ENCODE measurements around the gene RXYLT1.
"Not testable (repeated sequence)": the region's sequence is repeated elsewhere in the genome, so short reads cannot be mapped to it uniquely, and the experiment has no call there.

The RXYLT1 gene, protein sequence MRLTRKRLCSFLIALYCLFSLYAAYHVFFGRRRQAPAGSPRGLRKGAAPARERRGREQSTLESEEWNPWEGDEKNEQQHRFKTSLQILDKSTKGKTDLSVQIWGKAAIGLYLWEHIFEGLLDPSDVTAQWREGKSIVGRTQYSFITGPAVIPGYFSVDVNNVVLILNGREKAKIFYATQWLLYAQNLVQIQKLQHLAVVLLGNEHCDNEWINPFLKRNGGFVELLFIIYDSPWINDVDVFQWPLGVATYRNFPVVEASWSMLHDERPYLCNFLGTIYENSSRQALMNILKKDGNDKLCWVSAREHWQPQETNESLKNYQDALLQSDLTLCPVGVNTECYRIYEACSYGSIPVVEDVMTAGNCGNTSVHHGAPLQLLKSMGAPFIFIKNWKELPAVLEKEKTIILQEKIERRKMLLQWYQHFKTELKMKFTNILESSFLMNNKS

DNA sequence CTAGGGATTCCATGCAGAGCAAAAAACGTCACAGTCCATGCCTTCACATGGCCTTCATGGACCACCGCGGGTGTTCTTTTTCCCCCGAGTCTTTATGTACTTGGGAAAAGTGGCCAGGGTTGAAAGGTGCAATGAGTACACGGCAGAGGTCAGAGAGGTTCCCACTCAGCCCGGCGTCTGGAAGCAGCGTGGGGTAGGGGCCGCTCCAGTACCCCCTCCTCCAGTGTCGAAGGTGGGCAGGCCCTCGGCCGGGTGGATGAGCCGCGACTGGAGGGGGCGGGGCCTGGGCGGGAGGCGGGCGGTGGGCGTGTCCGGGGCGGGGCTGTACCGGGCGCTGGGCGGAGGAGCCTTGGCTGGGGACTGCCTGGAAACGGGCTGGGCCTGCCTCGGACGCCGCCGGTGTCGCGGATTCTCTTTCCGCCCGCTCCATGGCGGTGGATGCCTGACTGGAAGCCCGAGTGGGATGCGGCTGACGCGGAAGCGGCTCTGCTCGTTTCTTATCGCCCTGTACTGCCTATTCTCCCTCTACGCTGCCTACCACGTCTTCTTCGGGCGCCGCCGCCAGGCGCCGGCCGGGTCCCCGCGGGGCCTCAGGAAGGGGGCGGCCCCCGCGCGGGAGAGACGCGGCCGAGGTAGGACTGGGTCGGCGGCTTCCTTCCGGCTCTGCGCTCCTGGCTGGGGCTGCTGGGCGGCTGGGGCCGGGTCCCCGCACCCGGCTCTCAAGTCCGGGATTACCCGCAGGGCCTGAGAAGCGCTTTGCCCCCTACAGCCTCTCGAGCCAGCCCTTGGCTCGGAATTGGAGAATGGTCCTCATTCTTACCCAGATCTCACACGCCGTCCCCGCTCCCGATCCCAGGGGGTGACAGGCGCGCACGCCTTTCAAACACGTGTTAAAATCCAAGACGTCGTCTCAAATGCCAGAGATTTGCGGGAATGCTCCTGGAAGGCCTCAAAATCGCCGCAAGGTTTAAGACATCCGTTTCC is at the start of gene RXYLT1:
Gene RXYLT1 (plus strand): TSS at position 412 of the 984 bp plus-strand sequence. CDS start 52 bp downstream, at position 464.
- TF ChIP-seq, protein P1, sequence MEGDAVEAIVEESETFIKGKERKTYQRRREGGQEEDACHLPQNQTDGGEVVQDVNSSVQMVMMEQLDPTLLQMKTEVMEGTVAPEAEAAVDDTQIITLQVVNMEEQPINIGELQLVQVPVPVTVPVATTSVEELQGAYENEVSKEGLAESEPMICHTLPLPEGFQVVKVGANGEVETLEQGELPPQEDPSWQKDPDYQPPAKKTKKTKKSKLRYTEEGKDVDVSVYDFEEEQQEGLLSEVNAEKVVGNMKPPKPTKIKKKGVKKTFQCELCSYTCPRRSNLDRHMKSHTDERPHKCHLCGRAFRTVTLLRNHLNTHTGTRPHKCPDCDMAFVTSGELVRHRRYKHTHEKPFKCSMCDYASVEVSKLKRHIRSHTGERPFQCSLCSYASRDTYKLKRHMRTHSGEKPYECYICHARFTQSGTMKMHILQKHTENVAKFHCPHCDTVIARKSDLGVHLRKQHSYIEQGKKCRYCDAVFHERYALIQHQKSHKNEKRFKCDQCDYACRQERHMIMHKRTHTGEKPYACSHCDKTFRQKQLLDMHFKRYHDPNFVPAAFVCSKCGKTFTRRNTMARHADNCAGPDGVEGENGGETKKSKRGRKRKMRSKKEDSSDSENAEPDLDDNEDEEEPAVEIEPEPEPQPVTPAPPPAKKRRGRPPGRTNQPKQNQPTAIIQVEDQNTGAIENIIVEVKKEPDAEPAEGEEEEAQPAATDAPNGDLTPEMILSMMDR (IDR thresholded peaks at IDR 0.05; ENCODE audit: insufficient read depth, low read depth, low read length, missing control alignments): no peak
- H3K4me3 ChIP-seq (ENCODE audit: low read length): peak within 1 kb of the TSS; percentile 92
- peak; percentile 82 for DNase-seq (ENCODE audit: low read depth)

DNA sequence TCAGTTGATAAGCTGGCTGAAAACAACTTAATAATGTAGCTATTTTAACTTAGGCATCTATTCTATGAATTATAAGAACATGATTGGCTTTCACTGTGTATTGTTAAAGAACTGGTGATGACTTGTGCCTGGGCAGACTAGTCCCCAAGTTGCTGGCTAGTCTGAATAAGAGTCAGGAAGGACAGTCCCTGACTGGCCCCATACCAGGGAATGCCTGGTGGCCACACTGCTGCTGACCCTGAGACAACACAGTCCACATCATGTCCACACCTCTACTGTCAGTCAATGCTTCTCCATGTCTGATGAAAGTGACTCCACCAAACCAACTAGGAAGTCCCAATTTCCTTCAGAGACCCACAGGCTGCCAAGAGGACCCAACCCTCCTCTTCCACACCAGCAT is 46.9 kb upstream of the RXYLT1 start:
- DNase-seq (ENCODE audit: low read depth); H3K4me3 ChIP-seq (ENCODE audit: low read length): not testable (repeated sequence)

DNA sequence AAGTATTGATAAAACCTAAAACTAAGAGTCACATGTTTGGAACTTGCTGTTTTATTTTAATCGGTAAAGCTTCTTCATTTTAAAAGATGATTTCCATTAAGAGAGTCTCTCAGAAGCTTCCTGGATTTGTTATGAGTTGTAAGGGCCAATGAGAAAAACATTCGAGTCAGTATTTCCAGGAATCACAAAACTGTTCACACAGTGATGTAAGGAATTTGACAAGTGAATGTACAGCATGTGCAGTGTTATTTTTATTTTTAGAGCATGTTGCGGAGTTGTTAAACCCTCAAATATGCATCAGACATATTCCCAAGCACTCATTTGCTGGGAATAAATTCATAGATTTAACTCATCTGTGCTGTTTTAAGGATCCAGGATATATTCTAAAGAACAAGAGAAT is 46.1 kb upstream of the RXYLT1 start:
- not testable (repeated sequence) for H3K4me3 ChIP-seq (ENCODE audit: low read length); DNase-seq (ENCODE audit: low read depth)

DNA sequence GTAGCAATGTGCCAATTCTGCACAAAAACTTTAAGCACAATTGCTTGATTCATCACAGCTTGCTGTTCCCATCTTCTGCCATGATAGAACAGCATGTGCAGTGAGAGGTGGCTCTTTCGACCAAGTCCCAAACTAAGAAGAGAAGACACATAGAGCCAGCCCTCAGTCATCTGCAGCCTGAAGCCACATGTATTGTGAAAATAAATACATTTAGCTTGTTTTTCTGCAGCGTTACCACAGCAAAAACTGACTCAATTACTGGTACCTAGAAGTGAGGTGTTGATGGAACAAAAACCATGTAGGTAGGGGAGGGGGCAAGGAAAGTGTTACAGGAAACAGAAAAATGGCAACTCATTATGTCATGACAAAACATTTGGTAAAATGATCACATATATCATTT is 39.2 kb upstream of the RXYLT1 start:
- not testable (repeated sequence) for H3K4me3 ChIP-seq (ENCODE audit: low read length)

DNA sequence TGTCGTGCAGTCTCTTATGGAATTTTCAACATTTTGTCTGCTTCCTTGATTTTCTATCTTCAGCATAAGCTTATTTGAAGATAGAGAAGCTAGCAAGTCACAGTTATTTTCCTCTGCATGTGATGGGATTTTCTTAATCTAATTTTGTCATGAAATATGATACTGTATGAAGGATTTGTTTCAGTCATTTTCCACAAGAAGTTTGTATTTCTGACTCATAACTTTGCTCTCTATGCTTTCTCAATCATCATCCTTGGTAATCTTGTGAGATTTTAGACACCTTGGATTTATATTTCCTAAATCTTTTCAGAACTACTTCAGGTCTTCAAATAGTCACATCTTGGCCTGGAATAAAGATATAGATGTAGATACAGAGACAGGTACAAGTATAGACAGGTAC is 38.3 kb upstream of the RXYLT1 start:
- DNase-seq (ENCODE audit: low read depth); H3K4me3 ChIP-seq (ENCODE audit: low read length): not testable (repeated sequence)

More for the DNA sequence above, 39.2 kb upstream of the RXYLT1 start:
- DNase-seq (ENCODE audit: low read depth): not testable (repeated sequence)

DNA sequence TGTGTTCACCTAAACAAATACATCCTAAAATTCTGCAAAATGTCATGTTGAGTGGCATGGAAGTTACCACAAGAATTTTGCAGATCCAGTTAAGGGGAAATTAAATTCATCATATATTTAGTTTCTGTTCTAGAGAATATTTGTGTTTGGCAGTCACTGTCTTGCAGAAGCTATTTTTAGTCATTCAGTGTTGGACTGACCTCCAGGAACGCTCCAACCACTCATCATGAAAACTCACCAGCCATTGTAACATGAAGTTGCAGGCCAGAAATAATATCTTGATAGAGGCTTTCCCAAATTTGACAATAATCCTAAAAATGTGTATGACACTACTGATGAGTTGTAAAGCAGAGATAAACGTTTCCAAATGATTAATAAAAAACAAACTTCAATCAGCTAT is 35.6 kb upstream of the RXYLT1 start:
- not testable (repeated sequence) for H3K4me3 ChIP-seq (ENCODE audit: low read length); DNase-seq (ENCODE audit: low read depth)

DNA sequence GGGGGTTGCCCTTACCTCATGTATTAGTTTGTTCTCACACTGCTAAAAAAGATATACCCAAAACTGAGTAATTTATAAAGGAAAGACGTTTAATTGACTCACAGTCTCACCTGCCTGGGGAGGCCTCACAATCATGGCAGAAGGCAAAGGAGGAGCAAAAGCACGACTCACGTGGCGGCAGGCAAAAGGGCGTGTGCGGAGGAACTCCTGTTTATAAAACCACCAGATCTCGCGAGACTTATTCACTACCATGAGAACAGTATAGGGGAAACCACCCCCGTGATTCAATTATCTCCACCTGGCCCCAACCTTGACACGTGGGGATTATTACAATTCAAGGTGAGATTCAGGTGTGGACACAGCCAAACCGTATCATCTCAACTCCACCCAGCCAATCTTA is 33.2 kb upstream of the RXYLT1 start:
- H3K4me3 ChIP-seq (ENCODE audit: low read length); DNase-seq (ENCODE audit: low read depth): not testable (repeated sequence)

DNA sequence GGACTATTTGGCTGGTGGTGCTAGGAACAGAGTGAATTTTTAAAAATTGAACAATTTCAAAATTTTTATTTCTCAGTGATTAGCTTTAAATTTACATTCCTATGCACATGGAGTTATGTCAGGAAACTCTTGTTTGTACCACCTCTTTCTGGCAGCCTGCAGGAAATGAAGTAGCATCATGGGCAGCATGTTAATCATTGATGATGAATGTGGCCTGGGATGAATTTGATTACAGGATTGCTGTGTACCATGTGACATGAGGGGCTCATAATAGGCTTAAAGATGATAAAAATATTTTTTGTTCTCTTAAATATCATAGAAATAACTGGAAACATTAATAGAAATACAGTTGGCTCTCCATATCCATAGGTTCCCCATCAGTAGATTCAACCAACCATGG is 32.6 kb upstream of the RXYLT1 start:
- DNase-seq (ENCODE audit: low read depth): not testable (repeated sequence)

DNA sequence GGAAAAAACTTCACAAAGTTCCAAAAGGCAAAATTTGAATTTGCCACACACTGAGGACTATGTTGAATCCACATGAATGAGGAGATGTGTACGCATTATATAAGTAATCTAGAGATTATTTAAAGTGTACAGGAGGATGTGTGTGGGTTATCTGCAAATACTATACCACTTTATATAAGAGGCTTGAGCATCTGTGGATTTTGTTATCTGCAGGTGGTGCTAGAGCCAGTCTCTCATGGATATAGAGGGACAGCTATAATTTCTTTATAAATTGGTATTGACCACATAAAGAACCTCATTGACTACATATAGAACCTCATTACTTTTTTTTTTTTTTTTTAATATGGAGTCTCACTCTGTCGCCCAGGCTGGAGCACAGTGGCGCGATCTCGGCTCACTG is 32.2 kb upstream of the RXYLT1 start:
- TF ChIP-seq, protein P1 (IDR thresholded peaks at IDR 0.05; ENCODE audit: insufficient read depth, low read depth, low read length, missing control alignments): no peak
- H3K4me3 ChIP-seq (ENCODE audit: low read length): no peak overlapping the region
- DNase-seq (ENCODE audit: low read depth): no peak

More for the DNA sequence above, 32.6 kb upstream of the RXYLT1 start:
- not testable (repeated sequence) for H3K4me3 ChIP-seq (ENCODE audit: low read length)

DNA sequence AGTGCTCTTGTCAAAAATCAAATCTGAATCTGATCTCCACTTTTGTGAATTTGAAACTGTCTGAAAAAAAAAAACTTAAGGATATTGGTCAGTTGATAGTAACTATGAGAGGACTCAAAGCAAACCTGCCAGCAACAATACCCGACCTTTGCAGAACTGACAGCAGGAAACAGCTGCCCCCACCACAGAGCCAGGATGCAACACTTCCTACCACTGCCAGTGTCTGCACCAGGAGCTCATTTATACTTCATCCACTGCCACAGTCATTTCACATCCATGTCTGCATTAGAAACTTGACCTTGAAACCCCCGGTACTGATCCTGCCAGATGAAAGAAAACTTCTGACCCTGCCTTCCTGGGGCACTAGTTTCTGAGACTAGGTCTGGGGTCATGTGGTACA is 27.4 kb upstream of the RXYLT1 start:
- TF ChIP-seq, protein P1 (IDR thresholded peaks at IDR 0.05; ENCODE audit: insufficient read depth, low read depth, low read length, missing control alignments): no peak
- no peak overlapping the region for H3K4me3 ChIP-seq (ENCODE audit: low read length)
- no peak for DNase-seq (ENCODE audit: low read depth)
